Ishikawa (cell line): ENCODE data around the gene STC2.

ENCODE experiments used
- CEBPB ChIP-seq: IDR thresholded peaks from 2 replicates; pipeline ENCODE4 v1.6.1; 2012
- EGR1 ChIP-seq: IDR thresholded peaks from 2 replicates; pipeline ENCODE4 v1.6.1; 2012
- EP300 ChIP-seq: IDR thresholded peaks from 2 replicates; pipeline ENCODE4 v1.6.1; 2012; ENCODE audit warnings: borderline replicate concordance
- FOXM1 ChIP-seq: IDR thresholded peaks from 2 replicates; pipeline ENCODE4 v1.6.1; 2012; ENCODE audit warnings: low read depth, borderline replicate concordance
- NFIC ChIP-seq: IDR thresholded peaks from 2 replicates; pipeline ENCODE4 v1.6.1; 2012
- RAD21 ChIP-seq: IDR thresholded peaks from 2 replicates; pipeline ENCODE4 v1.6.1; 2012; ENCODE audit warnings: low read depth
- TAF1 ChIP-seq: IDR thresholded peaks from 2 replicates; pipeline ENCODE4 v1.6.1; 2012; ENCODE audit warnings: low read depth, mild to moderate bottlenecking
- TCF12 ChIP-seq: IDR thresholded peaks from 2 replicates; pipeline ENCODE4 v1.6.1; 2012; ENCODE audit warnings: low read depth
- TEAD4 ChIP-seq: IDR thresholded peaks from 2 replicates; pipeline ENCODE4 v1.6.1; 2012
- TF ChIP-seq, protein P1 (sequence below): IDR thresholded peaks from 2 replicates; pipeline ENCODE4 v1.6.1; 2012
- TF ChIP-seq, protein P2 (sequence below): IDR thresholded peaks from 2 replicates; pipeline ENCODE4 v1.6.1; 2012; ENCODE audit warnings: low read depth, mild to moderate bottlenecking
- TF ChIP-seq, protein P3 (sequence below): IDR thresholded peaks from 2 replicates; pipeline ENCODE4 v1.6.1; 2012

DNA sequence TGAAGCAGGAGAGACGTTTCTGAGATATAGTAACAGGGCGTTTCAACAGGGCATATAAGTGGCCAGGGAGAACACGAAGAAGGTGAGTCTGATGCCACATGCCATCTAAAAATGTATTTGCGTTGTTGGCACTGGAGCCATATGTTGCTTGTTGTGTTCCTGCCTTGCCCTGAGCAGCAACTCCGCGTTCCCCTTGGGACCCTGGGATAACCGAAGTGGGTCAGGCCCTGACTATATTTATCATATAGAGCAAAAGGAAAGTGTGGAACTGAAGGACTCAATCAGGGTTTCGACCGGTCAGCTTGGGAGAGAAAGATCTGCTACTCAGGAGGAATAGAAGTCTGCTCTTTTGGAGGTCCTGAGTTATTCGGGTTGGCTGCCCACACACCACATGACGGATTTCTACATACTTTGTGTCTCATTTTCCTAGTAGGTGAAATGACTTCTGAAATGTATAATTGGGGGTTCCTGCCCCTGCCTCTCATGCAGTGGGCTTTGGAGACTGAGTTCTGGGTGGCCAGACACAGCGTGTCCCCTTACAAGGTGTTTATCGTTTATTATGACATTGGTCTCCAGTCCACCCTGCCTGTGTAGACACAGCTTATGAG, 3.0 kb downstream of the STC2 start:
- TF ChIP-seq, protein P1, sequence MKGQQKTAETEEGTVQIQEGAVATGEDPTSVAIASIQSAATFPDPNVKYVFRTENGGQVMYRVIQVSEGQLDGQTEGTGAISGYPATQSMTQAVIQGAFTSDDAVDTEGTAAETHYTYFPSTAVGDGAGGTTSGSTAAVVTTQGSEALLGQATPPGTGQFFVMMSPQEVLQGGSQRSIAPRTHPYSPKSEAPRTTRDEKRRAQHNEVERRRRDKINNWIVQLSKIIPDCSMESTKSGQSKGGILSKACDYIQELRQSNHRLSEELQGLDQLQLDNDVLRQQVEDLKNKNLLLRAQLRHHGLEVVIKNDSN, result no peak
- TF ChIP-seq TCF12, result no peak
- no peak for TF ChIP-seq TAF1
- TF ChIP-seq, protein P2, sequence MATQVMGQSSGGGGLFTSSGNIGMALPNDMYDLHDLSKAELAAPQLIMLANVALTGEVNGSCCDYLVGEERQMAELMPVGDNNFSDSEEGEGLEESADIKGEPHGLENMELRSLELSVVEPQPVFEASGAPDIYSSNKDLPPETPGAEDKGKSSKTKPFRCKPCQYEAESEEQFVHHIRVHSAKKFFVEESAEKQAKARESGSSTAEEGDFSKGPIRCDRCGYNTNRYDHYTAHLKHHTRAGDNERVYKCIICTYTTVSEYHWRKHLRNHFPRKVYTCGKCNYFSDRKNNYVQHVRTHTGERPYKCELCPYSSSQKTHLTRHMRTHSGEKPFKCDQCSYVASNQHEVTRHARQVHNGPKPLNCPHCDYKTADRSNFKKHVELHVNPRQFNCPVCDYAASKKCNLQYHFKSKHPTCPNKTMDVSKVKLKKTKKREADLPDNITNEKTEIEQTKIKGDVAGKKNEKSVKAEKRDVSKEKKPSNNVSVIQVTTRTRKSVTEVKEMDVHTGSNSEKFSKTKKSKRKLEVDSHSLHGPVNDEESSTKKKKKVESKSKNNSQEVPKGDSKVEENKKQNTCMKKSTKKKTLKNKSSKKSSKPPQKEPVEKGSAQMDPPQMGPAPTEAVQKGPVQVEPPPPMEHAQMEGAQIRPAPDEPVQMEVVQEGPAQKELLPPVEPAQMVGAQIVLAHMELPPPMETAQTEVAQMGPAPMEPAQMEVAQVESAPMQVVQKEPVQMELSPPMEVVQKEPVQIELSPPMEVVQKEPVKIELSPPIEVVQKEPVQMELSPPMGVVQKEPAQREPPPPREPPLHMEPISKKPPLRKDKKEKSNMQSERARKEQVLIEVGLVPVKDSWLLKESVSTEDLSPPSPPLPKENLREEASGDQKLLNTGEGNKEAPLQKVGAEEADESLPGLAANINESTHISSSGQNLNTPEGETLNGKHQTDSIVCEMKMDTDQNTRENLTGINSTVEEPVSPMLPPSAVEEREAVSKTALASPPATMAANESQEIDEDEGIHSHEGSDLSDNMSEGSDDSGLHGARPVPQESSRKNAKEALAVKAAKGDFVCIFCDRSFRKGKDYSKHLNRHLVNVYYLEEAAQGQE, result no peak
- TF ChIP-seq, protein P3, sequence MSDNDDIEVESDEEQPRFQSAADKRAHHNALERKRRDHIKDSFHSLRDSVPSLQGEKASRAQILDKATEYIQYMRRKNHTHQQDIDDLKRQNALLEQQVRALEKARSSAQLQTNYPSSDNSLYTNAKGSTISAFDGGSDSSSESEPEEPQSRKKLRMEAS, result no peak
- no peak for TF ChIP-seq TEAD4
- no peak for TF ChIP-seq CEBPB
- no peak for TF ChIP-seq EP300
- no peak for TF ChIP-seq RAD21
- no peak for TF ChIP-seq NFIC
- TF ChIP-seq EGR1, result no peak
- TF ChIP-seq FOXM1, result no peak
